Endothelial cell of umbilical vein (primary cell): Measurements from ENCODE around the gene ARFGEF3.
"Not testable (repeated sequence)": the region's sequence is repeated elsewhere in the genome, so short reads cannot be mapped to it uniquely, and the experiment has no call there.

Source experiments
- CTCF ChIP-seq, 2 donors: IDR thresholded peaks; 1 replicate in 1 of 2; 2 replicates in 1 of 2; pipeline ENCODE4 v1.5.1; 2011; ENCODE audit warnings: low read length in 2 of 2, mild to moderate bottlenecking in 2 of 2, moderate library complexity in 2 of 2, control low read depth in 1 of 2, inconsistent platforms in 1 of 2, low read depth in 1 of 2; ENCODE audit not compliant: insufficient read depth in 1 of 2; ENCODE audit errors: extremely low read depth in 1 of 2
- EZH2 ChIP-seq: IDR thresholded peaks from 2 replicates; pipeline ENCODE4 v1.6.1; 2012; ENCODE audit warnings: borderline replicate concordance, low read depth, mild to moderate bottlenecking, moderate library complexity, low read length, inconsistent platforms; ENCODE audit not compliant: severe bottlenecking
- FOS ChIP-seq: IDR thresholded peaks from 2 replicates; pipeline ENCODE4 v1.6.1; 2011; ENCODE audit warnings: mild to moderate bottlenecking, low read length, moderate library complexity, borderline replicate concordance; ENCODE audit not compliant: insufficient read depth
- GATA2 ChIP-seq: IDR thresholded peaks from 2 replicates; pipeline ENCODE4 v1.7.0; 2011; ENCODE audit warnings: low read depth, mild to moderate bottlenecking, moderate library complexity, mixed read lengths, low read length; ENCODE audit not compliant: insufficient read length, insufficient read depth
- JUN ChIP-seq: IDR thresholded peaks from 2 replicates; pipeline ENCODE4 v1.6.1; 2011; ENCODE audit warnings: borderline replicate concordance, low read depth; ENCODE audit not compliant: insufficient read length, insufficient read depth
- MAX ChIP-seq: IDR thresholded peaks from 2 replicates; pipeline ENCODE4 v1.6.1; 2011; ENCODE audit not compliant: insufficient read depth, insufficient read length
- MYC ChIP-seq: IDR thresholded peaks from one replicate; pipeline ENCODE4 v1.6.1; 2011; ENCODE audit warnings: mild to moderate bottlenecking, low read depth, low read length
- POLR2A ChIP-seq: IDR thresholded peaks from 2 replicates; pipeline ENCODE4 v1.6.1; 2012; ENCODE audit warnings: low read depth, mild to moderate bottlenecking, control low read depth, low read length
- POLR2AphosphoS5 ChIP-seq: IDR thresholded peaks from 2 replicates; pipeline ENCODE4 v1.6.1; 2012; ENCODE audit warnings: low read depth, mild to moderate bottlenecking, control low read depth, low read length, moderate library complexity; ENCODE audit not compliant: insufficient read depth

GRCh38 chr6:138212530-138212929 lies 50.8 kb downstream of the ARFGEF3 start:
- not testable (repeated sequence) for TF ChIP-seq POLR2A; CTCF (IDR thresholded peaks at IDR 0.05; ENCODE audit: extremely low read depth in 1 of 2, insufficient read depth in 1 of 2, low read depth in 1 of 2, low read length in 2 of 2); MYC; EZH2; POLR2AphosphoS5; MAX; JUN; FOS; GATA2
